SKM-1 treated with dmso at 0.1 percent for 144 hours (cell line): ENCODE measurements around the gene ANAPC1.
"Not testable (repeated sequence)": the region's sequence is repeated elsewhere in the genome, so short reads cannot be mapped to it uniquely, and the experiment has no call there.

Source experiments
- DNase-seq: peaks from one replicate; lab custom pipeline; 2025; ENCODE audit not compliant: unreplicated experiment; lab: John Stamatoyannopoulos, UW

Gene ANAPC1

DNA sequence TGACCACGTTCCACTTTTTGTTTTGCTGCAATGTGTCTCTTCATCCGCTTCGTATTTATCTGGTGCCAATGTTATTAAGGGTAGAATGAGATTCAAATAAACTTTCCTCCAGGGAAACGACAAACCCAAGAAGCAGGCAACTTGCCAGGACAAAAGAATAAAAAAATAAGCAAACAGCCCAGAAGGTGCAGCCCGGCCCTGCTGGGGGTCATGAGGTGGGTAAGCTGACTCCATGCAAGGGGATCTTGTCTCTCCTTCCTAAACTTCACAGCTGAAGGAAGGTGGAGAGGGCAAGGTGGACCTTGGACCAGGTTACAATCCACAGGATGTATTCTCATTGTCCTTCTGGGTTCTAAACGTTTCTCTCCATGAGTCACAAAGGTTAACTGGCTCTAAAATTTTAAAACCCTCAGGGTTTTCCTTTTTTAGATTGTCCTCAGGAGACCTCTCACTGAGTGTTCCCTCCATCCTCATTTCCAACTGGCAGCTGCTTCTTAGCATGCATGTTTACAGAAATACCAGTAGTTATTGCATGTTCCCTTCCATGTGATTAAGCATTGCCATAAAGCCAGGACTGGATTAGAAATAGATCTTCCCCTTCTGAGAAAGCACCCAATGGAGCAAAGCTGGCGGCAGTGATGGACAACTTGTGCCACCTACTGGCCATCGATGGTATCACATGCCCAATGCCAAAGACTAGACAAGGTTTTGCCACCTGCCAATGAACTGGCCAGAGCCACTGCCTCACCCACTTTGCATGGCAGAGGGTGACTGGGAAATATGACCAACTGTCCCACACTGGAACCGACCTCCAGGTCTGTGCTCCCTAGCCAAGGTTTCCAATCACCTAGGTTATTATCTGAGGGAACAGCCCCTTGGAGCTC lies 147.9 kb downstream of the ANAPC1 start:
- not testable (repeated sequence) for DNase-seq

DNA sequence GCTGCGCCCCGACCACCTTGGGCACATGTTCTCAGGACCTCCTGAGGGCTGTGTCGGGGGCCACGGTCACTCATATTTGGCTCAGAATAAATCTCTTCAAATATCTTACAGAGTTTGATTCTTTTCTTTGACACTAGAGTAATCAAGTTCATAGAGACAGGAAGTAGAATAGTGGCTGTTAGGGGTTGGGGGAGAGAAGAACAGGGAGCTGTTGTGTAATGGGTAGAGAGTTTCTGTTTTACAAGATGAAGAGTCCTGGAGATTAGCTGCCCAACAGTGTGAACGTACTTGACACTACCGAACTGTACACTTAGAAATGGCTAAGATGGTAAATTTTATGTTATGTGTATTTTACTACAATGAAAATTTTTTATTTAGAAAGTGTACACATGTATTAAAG lies 148.6 kb downstream of the ANAPC1 start:
- DNase-seq, result not testable (repeated sequence)

DNA sequence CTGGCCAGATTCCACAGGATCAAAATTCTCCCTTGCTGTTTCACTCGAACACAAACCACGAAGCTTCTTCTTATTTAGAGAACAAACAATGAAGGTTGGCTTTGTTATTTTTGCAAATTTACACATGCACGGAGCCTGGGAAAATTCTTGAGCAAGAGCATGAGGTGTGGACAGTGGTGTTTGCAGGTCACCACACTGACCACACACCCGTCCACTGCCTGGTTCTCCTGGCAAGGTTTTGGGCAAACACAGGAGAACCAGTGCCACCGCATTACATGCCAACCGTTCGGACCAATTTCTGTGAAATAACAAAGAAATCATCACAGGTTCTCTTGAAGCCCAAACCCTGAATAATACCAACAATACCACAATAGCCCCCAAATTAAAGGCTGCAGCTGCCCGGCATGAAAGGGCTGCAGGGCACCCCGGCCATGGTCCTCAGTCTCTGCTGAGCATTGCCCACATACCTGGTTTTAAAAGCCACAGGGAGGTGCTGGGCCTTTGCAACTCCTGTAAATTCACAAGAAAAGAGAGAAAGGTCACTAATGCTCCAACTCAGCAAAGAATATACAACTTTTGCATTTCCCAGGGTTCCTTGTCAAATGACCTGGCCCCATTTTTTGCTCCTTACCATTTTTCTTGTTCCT lies 154.1 kb downstream of the ANAPC1 start:
- DNase-seq, result not testable (repeated sequence)

DNA sequence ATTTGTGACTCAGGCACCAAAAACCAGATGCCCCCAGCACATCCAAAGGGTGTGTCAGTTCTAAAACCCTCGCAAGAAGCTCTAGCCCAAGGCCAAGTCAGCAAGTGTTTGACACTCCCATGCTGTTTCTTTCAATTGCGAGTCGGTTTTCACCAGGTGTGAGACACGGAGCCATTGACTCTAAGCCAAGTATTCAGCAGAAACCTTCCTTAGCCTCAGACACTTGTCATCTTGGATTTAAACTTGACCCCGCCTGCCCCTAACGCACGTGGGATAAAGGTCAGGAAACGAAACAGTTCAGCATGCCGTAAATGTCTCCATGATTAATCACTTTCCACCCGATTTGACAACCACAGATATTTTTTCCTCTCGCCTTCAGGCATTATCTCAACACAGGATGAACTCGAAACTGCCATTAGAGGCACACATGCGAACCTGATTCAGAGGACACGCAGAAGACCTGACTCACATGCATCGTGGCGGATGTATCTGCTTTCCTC lies 156.3 kb downstream of the ANAPC1 start:
- DNase-seq, result not testable (repeated sequence)

DNA sequence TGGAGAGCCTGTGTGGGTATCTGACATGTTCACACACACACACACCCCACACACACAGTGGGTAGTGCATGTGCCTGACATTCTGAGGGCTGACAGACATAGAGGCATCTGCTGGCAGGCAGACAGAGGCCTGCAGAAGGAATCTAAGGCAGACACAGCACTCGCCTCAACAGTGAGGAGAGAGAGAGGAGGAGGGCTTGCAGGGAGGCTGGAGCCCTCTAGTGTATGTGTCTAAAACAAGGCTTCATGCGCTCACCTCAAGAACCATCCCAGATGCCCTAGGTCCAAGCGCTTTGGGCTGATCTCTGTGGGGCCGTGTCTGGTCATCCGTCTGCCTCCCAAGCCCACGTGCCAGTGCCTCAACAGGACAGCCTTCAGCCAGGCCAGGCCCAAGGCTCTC lies 158.3 kb downstream of the ANAPC1 start:
- not testable (repeated sequence) for DNase-seq

DNA sequence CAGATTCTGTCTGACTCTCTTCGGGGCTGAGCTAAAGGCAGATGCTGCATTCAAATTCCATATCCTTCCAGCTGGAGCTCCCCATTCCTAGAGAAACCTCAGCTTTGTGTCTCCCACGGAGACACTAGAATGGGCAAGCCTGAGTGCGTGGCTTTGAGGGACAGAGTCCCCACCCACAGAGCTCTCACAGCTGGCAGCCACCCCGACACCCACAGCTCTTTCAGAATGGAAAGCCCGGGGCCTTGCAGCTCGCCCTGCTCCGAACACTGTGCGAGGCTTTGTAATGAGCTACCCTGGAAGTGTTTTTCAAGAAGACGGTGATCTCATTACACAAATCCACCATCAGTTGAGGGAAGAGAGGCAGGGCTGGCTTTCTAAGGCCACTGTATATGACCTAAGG lies 164.4 kb downstream of the ANAPC1 start:
- not testable (repeated sequence) for DNase-seq
